Measurements from ENCODE around the gene FAF2.
"Not testable (repeated sequence)": the region's sequence is repeated elsewhere in the genome, so short reads cannot be mapped to it uniquely, and the experiment has no call there.

FAF2 gene

GRCh38 chr5:176418251-176418650 lies 29.9 kb upstream of the FAF2 start:
- peak; percentile 74 for DNase-seq

DNA sequence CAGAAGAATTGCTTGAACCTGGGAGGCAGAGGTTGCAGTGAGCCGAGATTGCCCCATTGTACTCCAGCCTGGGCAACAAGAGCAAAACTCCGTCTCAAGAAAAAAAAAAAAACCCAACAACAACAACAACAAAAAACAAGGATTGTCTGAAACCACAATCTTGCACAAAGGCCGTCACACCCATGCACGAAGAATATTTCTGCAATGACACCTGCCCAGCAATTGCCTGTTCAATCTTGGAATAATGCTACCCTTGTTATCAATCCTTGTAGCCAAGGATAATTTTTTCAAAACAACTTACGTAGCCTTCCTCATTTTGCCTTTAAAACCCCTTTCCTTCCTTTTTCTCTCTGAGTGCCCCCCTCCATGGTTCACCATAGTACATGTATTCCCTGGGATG lies 28.1 kb upstream of the FAF2 start:
- DNase-seq: no peak

DNA sequence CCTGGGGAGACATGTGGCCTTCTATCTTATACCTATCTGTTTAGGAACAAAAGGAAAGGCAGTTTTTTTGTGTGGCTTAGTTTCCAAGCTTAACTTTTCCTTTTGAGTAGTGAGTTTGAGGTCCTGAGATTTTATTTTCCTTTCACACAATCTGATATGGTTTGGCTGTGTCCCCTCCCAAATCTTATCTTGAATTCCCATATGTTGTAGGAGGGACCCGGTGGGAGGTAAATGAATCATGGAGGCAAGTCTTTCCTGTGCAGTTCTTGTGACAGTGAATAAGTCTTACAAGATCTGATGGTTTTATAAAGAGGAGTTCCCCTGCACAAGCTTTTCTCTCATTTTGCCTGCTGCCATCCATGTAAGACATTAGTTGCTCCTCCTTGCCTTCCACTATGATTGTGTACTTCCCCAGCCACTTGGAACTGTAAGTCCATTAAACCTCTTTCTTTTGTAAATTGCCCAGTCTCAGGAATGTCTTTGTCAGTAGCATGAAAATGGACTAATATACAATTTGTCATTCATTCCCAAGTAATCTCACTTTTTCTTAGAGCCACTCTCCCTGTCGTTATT lies 27.1 kb upstream of the FAF2 start:
- no peak for DNase-seq

DNA sequence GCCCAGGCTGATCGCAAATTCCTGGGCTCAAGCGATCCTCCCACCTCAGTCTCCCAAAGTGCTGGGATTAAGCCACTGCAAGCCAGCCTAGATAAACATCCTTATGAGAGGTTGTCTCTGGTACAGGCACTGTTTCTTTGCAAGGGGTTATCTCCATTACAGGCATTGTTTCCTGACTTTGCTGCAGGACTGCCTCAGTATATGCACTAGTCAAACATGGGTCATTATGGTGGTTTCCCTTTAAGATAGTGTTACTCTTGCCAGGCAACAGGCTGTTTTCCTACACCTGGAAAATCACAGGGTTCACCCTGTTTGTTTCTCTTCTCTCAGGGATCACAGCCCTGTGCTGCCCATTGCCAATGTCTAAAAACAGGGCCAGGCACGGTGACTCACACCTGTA lies 24.0 kb upstream of the FAF2 start:
- DNase-seq: peak; percentile 52

GRCh38 chr5:176425138-176425537 lies 23.0 kb upstream of the FAF2 start:
- peak; percentile 89 for DNase-seq

DNA sequence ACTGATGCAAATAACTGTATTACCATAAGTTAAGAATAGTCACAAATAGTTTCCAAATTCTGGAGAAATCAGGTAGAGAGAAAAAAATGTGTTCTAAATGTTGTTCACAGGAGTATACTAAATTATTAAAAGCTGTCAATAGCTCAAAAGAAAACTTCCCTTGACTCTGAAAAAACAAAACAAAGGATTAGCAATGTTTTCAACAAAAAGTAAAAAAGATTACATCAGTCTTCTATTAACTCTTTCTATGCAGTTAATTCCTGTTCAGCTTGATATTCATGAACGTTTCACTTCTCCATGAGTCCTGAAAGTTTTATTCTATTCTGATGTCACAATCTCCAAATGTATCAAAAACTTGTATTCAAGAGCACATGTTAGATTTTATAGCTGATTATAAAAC lies 22.4 kb upstream of the FAF2 start:
- no peak for DNase-seq

GRCh38 chr5:176426876-176427275 lies 21.3 kb upstream of the FAF2 start:
- DNase-seq: no peak

GRCh38 chr5:176427971-176428370 lies 20.2 kb upstream of the FAF2 start:
- no peak for DNase-seq

DNA sequence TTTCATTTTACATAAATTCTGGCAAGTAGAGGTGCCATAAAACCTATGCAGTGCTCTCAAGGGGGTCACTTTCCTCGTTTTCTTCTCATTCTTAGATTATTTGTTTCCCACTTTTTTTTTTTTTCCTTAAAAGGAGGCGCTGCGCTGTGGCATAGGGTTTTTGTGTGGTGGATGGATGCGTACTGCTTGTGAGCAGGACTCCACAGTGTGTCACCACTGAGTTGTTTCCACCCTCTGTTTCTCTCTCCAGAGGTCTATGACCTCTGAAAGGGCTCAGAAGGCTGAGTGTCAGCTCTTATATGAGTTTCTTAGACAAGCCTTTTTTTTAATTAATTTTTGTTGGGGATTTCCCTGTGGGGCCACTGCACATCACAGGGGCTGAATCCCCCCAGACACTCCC lies 18.2 kb upstream of the FAF2 start:
- DNase-seq: no peak

- DNase-seq: no peak
These were observed 15.5 kb upstream of the FAF2 start for GRCh38 chr5:176432707-176433106.

- DNase-seq: peak; percentile 68
These were observed 11.5 kb upstream of the FAF2 start for GRCh38 chr5:176436656-176437055.

DNA sequence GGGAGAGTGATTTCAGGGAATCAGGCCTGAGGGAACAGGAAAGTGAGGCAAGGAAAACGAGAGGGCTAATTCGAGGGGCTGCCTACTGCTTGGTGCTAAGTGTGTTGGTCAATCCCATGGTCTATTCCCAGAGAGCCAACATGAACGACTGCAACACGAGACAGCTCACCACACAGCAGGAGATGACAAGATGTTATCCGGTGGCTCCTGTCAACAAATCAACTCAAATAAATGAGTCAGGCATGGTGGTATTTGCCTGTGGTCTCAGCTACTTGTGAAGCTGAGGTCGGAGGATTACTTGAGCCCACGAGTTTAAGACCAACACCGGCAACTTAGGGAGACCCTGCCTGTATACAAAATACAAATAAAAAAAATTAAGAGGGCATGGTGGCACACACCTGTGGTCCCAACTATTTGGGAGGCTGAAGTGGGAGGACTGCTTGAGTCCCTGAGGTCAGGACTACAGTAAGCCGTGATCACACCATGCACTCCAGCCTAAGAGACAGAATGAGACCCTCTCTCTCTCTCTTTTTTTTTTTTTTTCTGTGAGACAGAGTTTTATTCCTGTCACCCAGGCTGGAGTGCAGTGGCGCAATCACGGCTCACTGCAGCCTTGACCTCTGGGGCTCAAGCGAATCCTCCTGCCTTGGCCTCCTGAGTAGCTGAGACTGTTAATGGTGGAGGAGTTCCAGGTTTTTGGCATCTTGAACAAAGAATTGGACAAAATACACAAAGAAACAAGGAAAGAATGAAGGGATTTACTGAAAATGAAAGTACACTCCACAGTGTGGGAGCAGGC lies 9.0 kb upstream of the FAF2 start:
- peak; percentile 81 for DNase-seq

- DNase-seq: no peak
These were observed 7.1 kb upstream of the FAF2 start for GRCh38 chr5:176440927-176441706.

- peak; percentile 54 for DNase-seq
These were observed 6.3 kb upstream of the FAF2 start for GRCh38 chr5:176441921-176442323.

DNA sequence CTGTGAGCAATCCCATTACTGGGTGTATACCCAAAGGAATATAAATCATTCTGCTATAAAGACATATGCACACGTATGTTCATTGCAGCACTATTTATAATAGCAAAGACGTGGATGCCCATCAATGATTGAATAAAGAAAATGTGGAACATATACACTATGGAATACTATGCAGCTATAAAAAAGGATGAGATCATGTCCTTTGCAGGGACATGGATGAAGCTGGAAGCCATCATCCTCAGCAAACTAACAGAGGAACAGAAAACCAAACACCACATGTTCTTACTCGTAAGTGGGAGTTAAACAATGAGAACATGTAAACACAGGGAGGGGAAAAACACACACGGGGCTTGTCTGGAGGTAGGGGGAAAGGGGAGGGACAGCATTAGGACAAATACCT lies 5.3 kb upstream of the FAF2 start:
- DNase-seq: not testable (repeated sequence)

GRCh38 chr5:176444742-176445141 lies 3.4 kb upstream of the FAF2 start:
- DNase-seq: no peak

DNA sequence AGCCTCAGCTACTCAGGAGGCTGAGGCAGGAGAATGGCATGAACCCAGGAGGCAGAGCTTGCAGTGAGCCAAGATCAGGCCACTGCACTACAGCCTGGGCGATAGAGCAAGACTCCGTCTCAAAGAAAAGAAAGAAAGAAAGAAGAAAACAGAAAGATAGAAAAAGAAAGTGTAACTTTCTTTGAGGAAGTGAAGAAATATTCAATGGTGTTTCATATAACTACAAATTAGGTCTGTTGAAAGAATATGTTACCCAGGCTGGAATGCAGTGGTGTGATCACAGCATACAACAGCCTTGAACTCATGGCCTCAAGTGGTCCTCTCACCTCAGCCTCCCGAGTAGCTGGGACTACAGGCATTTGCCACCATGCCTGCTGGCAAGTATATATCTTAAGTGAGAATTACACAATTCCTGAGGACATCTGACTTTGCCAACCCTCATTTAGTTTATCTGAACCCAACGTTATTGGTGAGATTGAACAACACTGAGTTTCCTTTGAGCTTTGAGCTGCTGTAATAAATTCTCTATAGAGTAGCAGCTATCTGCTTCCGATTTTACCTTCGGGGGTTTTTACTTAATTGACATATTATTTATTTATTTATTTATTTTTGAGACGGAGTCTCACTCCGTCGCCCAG lies 2.0 kb upstream of the FAF2 start:
- DNase-seq: no peak

DNA sequence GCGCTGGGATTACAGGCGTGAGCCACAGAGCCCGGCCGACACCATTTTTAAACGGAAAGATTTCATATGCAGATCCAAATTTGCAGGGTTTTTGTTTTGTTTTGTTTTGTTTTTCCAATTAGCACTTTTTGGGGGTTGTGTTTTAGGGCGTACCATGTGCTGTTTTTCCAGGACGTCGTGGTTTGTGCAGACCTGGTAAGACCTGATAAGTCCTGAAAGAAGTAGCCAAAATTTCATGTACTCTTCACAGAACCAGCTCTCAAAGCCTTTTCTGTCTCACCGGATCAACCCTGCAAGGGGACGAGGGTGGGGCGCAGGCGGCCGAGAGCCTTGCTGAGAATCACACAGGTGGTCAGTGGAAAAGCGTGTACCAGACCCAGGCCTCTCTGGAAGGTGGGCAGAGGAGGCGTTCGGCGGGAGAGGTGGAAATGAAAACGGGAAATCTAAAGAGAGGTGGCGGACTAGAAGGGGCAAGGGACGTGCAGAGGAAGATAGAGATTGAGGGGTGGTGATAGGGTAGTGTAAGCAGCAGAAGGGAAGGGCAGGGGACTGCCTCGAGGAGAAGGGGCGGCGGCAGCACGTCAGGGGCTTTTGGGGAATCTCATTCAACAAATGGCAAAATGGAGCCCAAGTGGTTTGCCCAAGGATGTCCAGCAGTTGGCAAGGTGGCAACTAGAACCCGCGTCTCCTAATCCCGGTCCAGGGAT lies 1.1 kb upstream of the FAF2 start:
- no peak for DNase-seq

DNA sequence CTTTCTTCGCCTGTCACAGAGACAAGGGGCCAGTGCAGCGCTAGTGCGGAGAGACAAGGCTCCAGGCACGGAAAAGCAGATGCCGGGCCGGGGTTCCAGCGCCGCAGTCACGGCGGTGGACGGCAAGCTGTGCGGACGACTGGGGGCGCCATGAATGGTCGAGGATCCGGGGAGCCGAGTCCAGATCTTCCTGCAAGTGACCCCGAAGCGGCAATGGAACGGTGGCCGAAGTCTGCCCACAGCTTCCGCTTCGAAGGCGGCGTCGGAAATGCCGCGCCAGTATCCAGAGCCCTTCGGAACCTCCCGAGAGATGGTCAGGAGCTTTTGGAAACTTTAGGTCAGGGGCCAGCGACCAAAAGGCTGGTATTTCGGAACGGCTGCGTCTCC lies 601 bp upstream of the FAF2 start:
- no peak for DNase-seq

DNA sequence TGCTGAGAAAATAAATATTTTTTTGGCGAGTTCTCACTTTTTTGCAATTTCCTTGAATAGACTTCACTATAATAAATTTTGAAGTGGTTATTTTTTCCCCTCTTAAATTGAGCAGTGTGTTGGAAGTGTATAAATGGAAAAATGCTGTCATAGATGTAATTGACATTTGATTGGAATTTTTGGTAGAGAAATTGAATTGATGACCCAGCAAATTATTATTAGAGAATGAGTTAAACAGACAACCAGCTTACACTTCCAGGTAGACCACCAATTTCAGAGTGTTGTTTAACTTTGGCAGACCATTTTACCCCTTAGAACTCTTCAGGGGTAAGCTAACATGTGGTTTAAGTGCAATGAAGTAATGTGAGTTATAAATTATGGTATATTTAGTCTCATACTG lies 1.9 kb downstream of the FAF2 start:
- no peak for DNase-seq

- no peak for DNase-seq
These were observed 6.7 kb downstream of the FAF2 start for GRCh38 chr5:176454724-176455394.

DNA sequence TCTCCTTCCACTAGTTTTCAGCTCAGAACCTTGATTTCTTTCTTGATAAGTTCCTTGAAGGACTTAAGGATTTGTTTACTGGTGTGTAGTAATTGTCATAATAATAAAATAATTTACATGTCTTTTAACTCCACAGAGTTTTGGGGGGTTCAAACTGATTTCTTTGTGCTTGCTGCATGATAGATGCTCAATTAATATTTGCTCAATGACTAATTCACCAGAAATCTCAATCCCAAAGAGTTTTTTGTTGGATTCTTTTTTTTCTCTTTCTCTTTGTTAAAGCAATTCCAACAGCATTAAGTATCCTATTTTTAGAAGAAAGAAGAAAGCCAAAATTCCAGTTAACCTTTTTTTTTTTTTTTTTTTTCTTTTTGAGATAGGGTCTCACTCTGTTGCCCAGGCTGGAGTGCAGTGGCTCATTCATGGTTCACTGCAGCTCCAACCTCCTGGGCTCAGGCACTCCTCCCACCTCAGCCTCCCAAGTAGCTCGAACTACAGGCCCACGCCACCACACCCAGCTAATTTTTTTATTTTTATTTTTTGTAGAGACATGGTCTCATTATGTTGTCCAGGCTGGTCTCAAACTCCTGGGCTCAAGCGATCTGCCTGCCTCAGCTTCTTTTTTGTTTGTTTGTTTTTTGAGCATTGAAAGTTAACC lies 10.8 kb downstream of the FAF2 start:
- DNase-seq: no peak
